ENCODE data around the gene ERC2. TPM values are rescaled to one million over a fixed set of nuclear protein-coding genes. Genes with fewer than 3 reads are reported as not detected.

ERC2 gene
- total RNA-seq, 1 experiment from 2014 or later = 0.90 TPM

DNA sequence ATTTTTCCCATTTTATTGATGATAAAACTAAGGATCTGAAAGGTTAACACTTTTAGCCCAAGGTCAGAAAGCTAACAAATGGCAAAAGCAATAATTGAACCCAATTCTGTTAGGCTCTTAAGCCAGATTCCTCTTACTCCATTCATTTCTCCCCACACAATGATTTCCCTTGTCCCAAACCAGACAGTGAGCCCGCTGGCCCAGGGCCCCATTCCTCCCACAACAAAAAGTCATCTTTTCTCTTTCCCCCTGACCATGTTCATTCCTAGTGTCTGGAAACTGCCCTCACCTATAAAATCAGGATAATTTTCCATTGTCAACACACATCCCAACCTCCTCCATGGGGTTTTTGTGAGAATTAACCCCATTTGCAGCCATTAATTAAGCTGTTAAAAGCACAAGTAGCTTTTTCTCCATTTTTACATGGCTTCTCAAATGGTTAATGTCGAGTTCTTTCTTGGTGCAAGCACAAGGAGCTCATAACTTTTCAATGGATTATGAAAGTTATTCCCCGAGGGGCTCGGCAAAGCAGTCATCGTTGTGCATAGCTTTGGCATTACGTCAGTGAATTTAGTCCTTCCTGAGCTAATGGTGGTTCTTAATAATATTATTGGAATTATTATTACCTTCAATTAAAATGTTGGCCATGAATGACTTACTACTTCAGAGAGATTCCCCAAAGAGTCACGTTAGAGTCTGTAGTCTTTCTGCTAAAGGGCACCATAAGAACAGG lies 830.2 kb downstream of the ERC2 start:
- no peak overlapping the region for H3K27ac ChIP-seq (ENCODE audit: low read depth, low read length, poor library complexity, severe bottlenecking)
- TF ChIP-seq EZH2 (IDR thresholded peaks at IDR 0.05; ENCODE audit: borderline replicate concordance, low read depth, low read length, poor library complexity, severe bottlenecking) = no peak
- TF ChIP-seq, protein P1, sequence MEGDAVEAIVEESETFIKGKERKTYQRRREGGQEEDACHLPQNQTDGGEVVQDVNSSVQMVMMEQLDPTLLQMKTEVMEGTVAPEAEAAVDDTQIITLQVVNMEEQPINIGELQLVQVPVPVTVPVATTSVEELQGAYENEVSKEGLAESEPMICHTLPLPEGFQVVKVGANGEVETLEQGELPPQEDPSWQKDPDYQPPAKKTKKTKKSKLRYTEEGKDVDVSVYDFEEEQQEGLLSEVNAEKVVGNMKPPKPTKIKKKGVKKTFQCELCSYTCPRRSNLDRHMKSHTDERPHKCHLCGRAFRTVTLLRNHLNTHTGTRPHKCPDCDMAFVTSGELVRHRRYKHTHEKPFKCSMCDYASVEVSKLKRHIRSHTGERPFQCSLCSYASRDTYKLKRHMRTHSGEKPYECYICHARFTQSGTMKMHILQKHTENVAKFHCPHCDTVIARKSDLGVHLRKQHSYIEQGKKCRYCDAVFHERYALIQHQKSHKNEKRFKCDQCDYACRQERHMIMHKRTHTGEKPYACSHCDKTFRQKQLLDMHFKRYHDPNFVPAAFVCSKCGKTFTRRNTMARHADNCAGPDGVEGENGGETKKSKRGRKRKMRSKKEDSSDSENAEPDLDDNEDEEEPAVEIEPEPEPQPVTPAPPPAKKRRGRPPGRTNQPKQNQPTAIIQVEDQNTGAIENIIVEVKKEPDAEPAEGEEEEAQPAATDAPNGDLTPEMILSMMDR (conservative IDR thresholded peaks at IDR 0.05; ENCODE audit: low read depth, low read length) = no peak
- H3K36me3 ChIP-seq (ENCODE audit: insufficient read depth, low read length, poor library complexity, severe bottlenecking) = no peaks in the 10 kb centered on the region
- no peak overlapping the region for H3K4me3 ChIP-seq (ENCODE audit: low read depth, low read length, poor library complexity, severe bottlenecking)
- H3K4me1 ChIP-seq (ENCODE audit: insufficient read depth, low read length, poor library complexity, severe bottlenecking) = no peaks in the 10 kb centered on the region
- ChIA-PET POLR2A (ENCODE audit: low non-redundant PET) (no interaction called here), CTCF (no interaction called here)
- no peaks in the 10 kb centered on the region for H3K9me3 ChIP-seq (ENCODE audit: low read depth, low read length, poor library complexity, severe bottlenecking)
- no peaks in the 10 kb centered on the region for H3K27me3 ChIP-seq (replicated peaks; ENCODE audit: insufficient read depth, low read depth, low read length, poor library complexity)
- no TSS peak for BruUV-seq (replicated peaks)
- DNase-seq (ENCODE audit: low spot score) = no peak
- intact Hi-C loops (cut with micrococcal nuclease; ENCODE audit: unreplicated experiment) = no loop called here

DNA sequence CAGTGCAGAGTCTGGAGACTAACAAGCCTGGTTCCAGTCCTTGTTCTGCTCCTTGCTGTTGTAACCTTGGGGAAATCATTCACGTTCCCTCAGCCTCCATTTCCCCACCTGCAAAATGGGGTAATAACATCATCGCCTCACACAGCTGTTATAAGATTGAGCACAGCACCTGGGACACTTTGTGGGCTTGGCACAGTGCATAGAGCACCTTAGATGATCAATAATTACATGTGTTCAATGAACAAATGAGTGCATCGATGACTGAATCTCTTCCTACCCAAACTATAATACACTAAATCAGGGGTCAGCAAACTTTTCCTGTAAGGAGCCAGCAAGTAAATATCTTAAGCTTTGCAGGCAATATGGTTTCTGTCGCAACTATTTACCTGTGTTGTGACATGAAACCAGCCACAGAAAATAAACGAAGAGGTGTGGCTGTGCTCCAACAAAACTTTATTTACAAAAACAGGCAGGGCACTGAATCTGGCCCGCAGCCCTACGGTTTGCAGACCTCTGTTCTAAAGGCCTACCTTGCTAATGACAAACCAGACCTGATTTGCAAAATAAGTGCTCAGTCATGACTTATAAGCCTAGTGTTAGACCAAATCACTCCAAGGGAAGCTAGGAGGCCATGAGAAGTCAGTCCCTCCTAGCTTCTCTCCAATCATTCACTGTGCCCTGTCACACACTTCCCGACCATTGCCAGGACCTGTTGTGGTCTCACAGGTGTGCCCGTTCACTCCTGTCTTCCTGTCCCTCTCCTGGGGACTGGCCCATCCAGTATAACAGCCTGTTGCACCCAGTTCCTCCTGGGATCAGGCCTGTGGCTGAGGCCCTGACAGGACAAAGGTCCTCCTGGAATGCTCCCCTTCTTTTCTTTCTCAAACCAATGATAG lies 831.7 kb downstream of the ERC2 start:
- H3K36me3 ChIP-seq (ENCODE audit: insufficient read depth, low read length, poor library complexity, severe bottlenecking) = no peaks in the 10 kb centered on the region
- POLR2A ChIA-PET (ENCODE audit: low non-redundant PET) = no interaction called here
- TF ChIP-seq, protein P1 (conservative IDR thresholded peaks at IDR 0.05; ENCODE audit: low read depth, low read length) = no peak
- no peak for TF ChIP-seq EZH2 (IDR thresholded peaks at IDR 0.05; ENCODE audit: borderline replicate concordance, low read depth, low read length, poor library complexity, severe bottlenecking)

DNA sequence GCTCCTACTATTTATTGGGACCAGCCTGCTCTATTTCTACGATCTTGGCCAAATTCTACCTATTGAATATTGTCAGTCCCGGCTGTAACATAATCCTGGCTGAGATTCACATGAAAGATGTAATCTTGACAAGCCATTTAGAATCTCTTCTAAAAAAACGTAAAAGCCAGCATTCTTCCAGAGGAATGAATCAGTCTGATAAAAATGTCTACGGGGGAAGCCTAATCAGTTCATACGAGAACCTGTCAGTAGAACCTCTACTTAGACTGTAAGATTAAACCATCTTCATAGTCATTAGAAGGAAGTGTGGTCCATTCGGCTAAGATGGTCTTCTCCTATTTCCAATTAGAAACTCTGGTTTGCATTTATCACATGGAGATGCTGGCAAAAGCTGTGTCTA lies 833.9 kb downstream of the ERC2 start:
- Histone ChIP-seq H3K27ac (ENCODE audit: low read depth, low read length, poor library complexity, severe bottlenecking) (no peak overlapping the region), H3K4me1 (ENCODE audit: insufficient read depth, low read length, poor library complexity, severe bottlenecking) (no peaks in the 10 kb centered on the region), H3K9me3 (ENCODE audit: low read depth, low read length, poor library complexity, severe bottlenecking) (no peaks in the 10 kb centered on the region), H3K4me3 (ENCODE audit: low read depth, low read length, poor library complexity, severe bottlenecking) (no peak overlapping the region), H3K36me3 (ENCODE audit: insufficient read depth, low read length, poor library complexity, severe bottlenecking) (no peaks in the 10 kb centered on the region), H3K27me3 (replicated peaks; ENCODE audit: insufficient read depth, low read depth, low read length, poor library complexity) (no peaks in the 10 kb centered on the region)
- ChIA-PET POLR2A (ENCODE audit: low non-redundant PET) (no interaction called here), CTCF (no interaction called here)
- BruUV-seq (replicated peaks) = no TSS peak
- no peak for TF ChIP-seq EZH2 (IDR thresholded peaks at IDR 0.05; ENCODE audit: borderline replicate concordance, low read depth, low read length, poor library complexity, severe bottlenecking)
- TF ChIP-seq, protein P1 (conservative IDR thresholded peaks at IDR 0.05; ENCODE audit: low read depth, low read length) = no peak
- intact Hi-C loops (cut with micrococcal nuclease; ENCODE audit: unreplicated experiment) = no loop called here
- DNase-seq (ENCODE audit: low spot score) = no peak

More for the DNA sequence above, 831.7 kb downstream of the ERC2 start:
- H3K9me3 ChIP-seq (ENCODE audit: low read depth, low read length, poor library complexity, severe bottlenecking) = no peaks in the 10 kb centered on the region
- H3K27me3 ChIP-seq (replicated peaks; ENCODE audit: insufficient read depth, low read depth, low read length, poor library complexity) = no peaks in the 10 kb centered on the region
- intact Hi-C loops (cut with micrococcal nuclease; ENCODE audit: unreplicated experiment) = no loop called here
- H3K27ac ChIP-seq (ENCODE audit: low read depth, low read length, poor library complexity, severe bottlenecking) = no peak overlapping the region
- H3K4me3 ChIP-seq (ENCODE audit: low read depth, low read length, poor library complexity, severe bottlenecking) = no peak overlapping the region
- H3K4me1 ChIP-seq (ENCODE audit: insufficient read depth, low read length, poor library complexity, severe bottlenecking) = no peaks in the 10 kb centered on the region
- CTCF ChIA-PET = no interaction called here
- no peak for DNase-seq (ENCODE audit: low spot score)
- BruUV-seq (replicated peaks) = no TSS peak

Measured in A673 (cell line).